ENCODE results near the gene SBK2. TPM values are rescaled to one million over a fixed set of nuclear protein-coding genes. Genes with fewer than 3 reads are reported as not detected.

The SBK2 gene
- total and polyA plus RNA-seq, 2 donors (not counting 3 experiments of a cell fraction or from before 2014, with no cell fraction given) = not detected

GRCh38 chr19:55495646-55496349 lies 41.1 kb downstream of the SBK2 start:
- BruUV-seq (replicated peaks) = no TSS peak
- H3K27me3 ChIP-seq (ENCODE audit: control insufficient read depth in 2 of 2, insufficient read depth in 2 of 2, low read length in 2 of 2) = no peaks in the 10 kb centered on the region
- FAIRE-seq (no peak), DNase-seq (ENCODE audit: low read depth, low spot score) (no peak)
- TF ChIP-seq MYC (IDR thresholded peaks at IDR 0.05; ENCODE audit: low read depth, low read length) (no peak), JUN (IDR thresholded peaks at IDR 0.05; ENCODE audit: borderline replicate concordance, insufficient read depth, insufficient read length, low read depth) (no peak), EZH2 (IDR thresholded peaks at IDR 0.05; ENCODE audit: borderline replicate concordance, low read depth, low read length, severe bottlenecking) (no peak), GATA2 (IDR thresholded peaks at IDR 0.05; ENCODE audit: insufficient read depth, insufficient read length, low read depth, low read length) (no peak), FOS (IDR thresholded peaks at IDR 0.05; ENCODE audit: borderline replicate concordance, insufficient read depth, low read length) (no peak), POLR2A (IDR thresholded peaks at IDR 0.05; ENCODE audit: low read depth, low read length) (no peak), POLR2AphosphoS5 (IDR thresholded peaks at IDR 0.05; ENCODE audit: insufficient read depth, low read depth, low read length) (no peak)
- TF ChIP-seq, protein P1, sequence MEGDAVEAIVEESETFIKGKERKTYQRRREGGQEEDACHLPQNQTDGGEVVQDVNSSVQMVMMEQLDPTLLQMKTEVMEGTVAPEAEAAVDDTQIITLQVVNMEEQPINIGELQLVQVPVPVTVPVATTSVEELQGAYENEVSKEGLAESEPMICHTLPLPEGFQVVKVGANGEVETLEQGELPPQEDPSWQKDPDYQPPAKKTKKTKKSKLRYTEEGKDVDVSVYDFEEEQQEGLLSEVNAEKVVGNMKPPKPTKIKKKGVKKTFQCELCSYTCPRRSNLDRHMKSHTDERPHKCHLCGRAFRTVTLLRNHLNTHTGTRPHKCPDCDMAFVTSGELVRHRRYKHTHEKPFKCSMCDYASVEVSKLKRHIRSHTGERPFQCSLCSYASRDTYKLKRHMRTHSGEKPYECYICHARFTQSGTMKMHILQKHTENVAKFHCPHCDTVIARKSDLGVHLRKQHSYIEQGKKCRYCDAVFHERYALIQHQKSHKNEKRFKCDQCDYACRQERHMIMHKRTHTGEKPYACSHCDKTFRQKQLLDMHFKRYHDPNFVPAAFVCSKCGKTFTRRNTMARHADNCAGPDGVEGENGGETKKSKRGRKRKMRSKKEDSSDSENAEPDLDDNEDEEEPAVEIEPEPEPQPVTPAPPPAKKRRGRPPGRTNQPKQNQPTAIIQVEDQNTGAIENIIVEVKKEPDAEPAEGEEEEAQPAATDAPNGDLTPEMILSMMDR (IDR thresholded peaks at IDR 0.05; ENCODE audit: extremely low read depth in 1 of 2, insufficient read depth in 1 of 2, low read depth in 1 of 2, low read length in 2 of 2) = no peak
- TF ChIP-seq, protein P2, sequence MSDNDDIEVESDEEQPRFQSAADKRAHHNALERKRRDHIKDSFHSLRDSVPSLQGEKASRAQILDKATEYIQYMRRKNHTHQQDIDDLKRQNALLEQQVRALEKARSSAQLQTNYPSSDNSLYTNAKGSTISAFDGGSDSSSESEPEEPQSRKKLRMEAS (IDR thresholded peaks at IDR 0.05; ENCODE audit: insufficient read depth, insufficient read length) = no peak
- H3K36me3 ChIP-seq (ENCODE audit: control insufficient read depth in 2 of 2, extremely low read depth in 1 of 2, insufficient read depth in 2 of 2, low read length in 2 of 2) = no peaks in the 10 kb centered on the region
- no peak overlapping the region for H3K4me3 ChIP-seq (replicated peaks in 1 of 3; ENCODE audit: insufficient read depth in 1 of 3, low read depth in 1 of 3, low read length in 3 of 3)
- dilution Hi-C loops (cut with MboI; ENCODE audit: extremely low pct_ligation_motif_present, low sequenced_read_pairs) = no loop called here
- no peak overlapping the region for H3K9ac ChIP-seq (replicated peaks; ENCODE audit: extremely low read depth, insufficient read depth, low read length)
- H3K9me1 ChIP-seq (replicated peaks; ENCODE audit: control insufficient read depth, extremely low read depth, insufficient read depth, low read length) = no peaks in the 10 kb centered on the region
- H3K9me3 ChIP-seq (replicated peaks; ENCODE audit: control insufficient read depth, insufficient read depth, low read length) = no peaks in the 10 kb centered on the region
- H2AFZ ChIP-seq (ENCODE audit: low read depth, low read length) = no peak overlapping the region
- no peaks in the 10 kb centered on the region for H4K20me1 ChIP-seq (replicated peaks; ENCODE audit: control insufficient read depth, extremely low read depth, insufficient read depth, low read length)
- intact Hi-C loops (cut with micrococcal nuclease) = no loop called here
- ChIA-PET POLR2A (no interaction called here), CTCF (interaction anchor here (0.9 to 5.5 kb wide), 3 partner anchors 8 to 355 kb away, joined by 3 to 38 read pairs (median 3); no protein-coding TSS in a partner anchor)
- no peak overlapping the region for H3K4me2 ChIP-seq (ENCODE audit: insufficient read depth, low read length)
- no peak overlapping the region for H3K27ac ChIP-seq (ENCODE audit: insufficient read depth, low read depth, low read length)
- no peaks in the 10 kb centered on the region for H3K4me1 ChIP-seq (ENCODE audit: control insufficient read depth, extremely low read depth, insufficient read depth, low read length)
- H3K79me2 ChIP-seq (ENCODE audit: control insufficient read depth, insufficient read depth, low read length) = no peaks in the 10 kb centered on the region

Data from endothelial cell of umbilical vein (primary cell).